Colon (tissue), 2 donors: ENCODE measurements around the gene COQ8A.

Experiments
- FAIRE-seq: peaks from 2 replicates; lab custom pipeline; 2012; peaks lifted over from hg19 to GRCh38; lab: Jason Lieb, UNC
- donor health status: control.
- donor health status: control.

COQ8A gene

DNA sequence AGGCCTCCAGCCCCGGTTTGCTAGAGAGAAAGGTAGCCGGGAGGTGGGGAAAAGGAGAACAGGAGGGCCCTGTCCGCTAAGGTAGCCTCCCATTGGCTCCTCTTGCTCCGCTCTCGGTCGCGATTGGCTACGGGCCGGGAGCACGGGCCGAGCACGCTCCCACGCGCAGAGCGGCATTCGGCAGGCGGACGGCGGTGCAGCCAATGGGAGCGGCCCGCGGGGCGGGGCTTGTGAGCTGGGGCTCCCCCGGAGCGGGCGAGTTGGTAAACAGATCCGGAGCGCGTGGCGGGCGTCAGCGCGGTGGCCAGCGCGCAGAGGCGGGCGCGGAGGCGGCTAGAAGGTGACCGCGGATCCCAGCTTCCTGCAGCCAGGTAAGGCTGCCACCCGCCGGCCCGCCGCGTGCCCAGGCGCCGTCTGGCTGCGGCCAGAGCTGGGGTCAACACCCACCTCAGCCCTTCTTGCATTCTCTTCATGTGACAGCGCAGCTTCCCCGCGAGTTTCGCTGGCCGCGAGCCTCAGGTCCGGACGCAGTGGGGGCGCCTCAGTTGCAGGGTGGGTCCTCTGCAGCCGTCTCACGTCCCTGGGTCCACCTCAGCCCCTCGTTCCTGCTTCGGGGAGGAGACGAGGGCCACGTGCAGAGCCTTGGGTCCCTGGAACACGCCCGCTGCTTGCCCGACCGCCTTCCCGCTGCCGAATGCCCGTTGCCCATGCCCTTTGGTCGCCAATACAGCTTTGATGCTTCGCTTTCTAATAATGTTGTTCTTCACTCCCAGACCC is at the start of gene COQ8A:
Gene COQ8A, plus strand, starts transcription at position 266 of the 777 bp plus-strand sequence. CDS start 21,092 bp downstream, outside the sequence.
- no peak for FAIRE-seq

GRCh38 chr1:226890331-226891108 is 49.6 kb upstream of the COQ8A start:
- no peak for FAIRE-seq

DNA sequence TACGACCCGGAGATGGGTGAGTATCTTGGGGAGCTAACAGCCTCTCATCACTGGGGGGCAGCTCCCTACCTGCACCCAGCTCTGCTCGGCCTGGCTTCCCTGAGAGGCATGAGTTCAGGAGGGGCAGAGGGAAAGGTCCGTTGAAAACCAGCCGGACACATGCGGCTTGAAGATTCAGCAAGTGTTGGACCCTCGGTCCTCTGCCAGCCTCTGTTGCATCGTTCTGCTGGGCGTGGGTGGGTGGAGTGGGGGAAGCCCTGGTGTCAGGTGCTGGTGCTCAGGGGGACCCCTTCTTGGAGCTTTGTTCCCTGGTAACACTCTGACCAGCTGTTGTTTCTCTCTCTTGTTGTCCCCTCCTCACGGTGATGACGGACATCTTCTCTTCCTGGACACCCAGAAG is 48.7 kb upstream of the COQ8A start:
- FAIRE-seq: no peak

DNA sequence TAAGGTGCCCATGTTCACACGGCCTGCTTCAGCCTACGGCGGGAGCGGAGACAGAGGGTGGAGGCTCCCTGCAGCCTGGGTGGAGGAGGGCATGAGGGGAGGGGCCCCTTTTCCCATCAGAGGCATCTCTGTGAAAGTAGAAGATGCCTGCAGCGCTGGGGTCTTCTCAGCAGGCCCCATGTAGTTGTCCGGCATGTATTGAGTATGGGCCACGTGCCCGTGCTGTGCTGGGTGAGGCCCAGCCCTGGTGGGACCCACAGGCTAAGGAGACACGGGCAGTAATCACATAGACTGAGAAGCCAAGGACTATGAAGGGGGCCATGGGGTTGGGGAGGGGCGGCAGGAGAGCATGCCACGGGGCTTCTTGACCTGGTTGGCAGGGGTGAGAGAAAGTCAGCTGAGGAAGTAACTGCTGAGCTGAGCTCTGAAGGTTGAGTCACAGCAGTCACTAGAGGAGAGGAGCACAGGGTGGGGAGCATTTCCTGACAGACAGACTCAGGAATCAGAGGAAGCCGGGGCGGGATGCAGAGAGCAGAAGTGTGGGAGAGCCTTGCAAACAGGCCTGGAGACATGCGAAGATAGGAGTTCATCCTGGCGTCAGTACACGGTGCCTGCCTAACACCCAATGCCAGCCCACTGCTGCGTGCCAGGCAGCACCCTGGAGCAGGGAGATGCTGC is 48.1 kb upstream of the COQ8A start:
- no peak for FAIRE-seq

GRCh38 chr1:226892524-226892875 is 47.6 kb upstream of the COQ8A start:
- FAIRE-seq: no peak

DNA sequence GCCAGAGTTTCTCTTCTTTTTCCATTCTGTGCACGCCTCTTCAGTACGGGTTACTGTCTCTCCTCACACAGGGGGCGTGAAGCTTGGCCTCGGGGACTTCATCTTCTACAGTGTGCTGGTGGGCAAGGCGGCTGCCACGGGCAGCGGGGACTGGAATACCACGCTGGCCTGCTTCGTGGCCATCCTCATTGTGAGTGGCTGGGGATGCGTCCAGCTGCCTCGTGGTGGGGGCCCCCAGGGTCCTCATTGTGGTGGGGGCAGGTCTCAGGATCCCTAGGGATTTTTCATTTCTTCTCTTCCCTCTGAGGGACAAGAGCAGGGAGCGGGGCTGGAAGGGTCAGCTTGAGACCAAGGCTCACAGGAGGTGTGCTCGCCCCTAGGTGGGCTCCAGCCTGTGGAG is 46.2 kb upstream of the COQ8A start:
- FAIRE-seq: no peak

DNA sequence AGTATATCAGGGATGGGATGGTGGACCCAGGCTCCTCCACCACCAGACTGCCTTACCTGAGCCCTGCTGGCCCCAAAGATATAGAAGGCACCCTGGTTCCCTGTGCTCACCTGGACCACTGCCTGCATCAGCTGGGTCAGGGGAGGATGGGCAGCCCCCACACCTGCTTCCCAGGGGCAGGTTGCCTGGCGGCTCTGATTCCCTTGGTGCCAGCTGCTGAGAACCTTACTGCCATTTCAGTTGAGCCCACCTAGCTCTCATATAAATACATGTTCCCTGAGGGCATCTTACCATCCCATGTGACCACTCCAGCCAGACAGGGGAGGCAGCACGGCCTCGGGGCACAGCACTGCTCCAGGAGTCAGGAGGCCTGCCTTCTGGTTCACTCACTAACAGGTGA is 45.3 kb upstream of the COQ8A start:
- no peak for FAIRE-seq

DNA sequence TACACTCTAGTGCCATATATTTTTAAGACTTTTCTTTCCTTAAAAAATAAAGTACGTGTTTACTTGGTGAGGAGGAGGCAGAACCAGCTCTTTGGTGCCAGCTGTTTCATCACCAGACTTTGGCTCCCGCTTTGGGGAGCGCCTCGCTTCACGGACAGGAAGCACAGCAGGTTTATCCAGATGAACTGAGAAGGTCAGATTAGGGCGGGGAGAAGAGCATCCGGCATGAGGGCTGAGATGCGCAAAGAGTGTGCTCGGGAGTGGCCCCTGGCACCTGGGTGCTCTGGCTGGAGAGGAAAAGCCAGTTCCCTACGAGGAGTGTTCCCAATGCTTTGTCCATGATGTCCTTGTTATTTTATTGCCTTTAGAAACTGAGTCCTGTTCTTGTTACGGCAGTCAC is 44.5 kb upstream of the COQ8A start:
- no peak for FAIRE-seq

DNA sequence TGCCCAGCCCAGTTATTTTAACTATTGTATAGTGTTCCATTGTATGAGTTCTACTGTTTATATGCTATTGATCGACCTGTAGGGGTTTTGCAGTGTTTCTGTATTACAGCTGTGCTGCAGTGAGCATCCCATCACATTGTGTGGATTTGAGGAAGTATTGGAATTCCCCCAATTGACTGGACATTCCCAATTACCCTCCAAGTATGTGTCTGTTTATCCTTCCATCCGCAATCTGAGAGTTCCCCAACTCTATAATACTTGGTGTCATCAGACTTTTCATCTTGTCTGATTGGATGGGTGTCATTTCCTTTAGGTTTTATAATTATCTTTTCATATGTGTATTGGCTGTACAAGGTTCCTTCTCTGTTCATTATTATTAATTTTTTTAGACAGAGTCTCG is 41.8 kb upstream of the COQ8A start:
- no peak for FAIRE-seq

GRCh38 chr1:226901421-226901820 is 38.7 kb upstream of the COQ8A start:
- FAIRE-seq: no peak

DNA sequence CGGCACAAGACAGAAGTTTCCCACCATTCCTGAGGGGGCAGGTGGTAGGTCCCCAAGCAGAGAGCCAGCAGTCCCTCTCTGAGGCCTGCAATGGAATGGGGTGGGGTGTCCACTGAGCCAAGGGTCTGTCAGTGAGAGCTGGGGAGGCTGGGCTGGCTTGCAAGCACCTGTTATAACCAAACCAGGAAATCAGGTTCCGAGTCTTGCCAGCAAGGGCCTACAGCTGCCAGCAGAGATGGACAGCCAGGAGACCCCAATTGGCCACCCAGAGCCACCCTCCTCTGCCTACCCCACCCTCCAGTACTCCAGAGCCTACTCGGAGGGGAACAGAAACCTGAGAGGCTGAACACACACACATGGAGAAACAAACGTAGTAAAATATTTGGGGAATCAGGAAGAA is 37.5 kb upstream of the COQ8A start:
- FAIRE-seq: no peak

DNA sequence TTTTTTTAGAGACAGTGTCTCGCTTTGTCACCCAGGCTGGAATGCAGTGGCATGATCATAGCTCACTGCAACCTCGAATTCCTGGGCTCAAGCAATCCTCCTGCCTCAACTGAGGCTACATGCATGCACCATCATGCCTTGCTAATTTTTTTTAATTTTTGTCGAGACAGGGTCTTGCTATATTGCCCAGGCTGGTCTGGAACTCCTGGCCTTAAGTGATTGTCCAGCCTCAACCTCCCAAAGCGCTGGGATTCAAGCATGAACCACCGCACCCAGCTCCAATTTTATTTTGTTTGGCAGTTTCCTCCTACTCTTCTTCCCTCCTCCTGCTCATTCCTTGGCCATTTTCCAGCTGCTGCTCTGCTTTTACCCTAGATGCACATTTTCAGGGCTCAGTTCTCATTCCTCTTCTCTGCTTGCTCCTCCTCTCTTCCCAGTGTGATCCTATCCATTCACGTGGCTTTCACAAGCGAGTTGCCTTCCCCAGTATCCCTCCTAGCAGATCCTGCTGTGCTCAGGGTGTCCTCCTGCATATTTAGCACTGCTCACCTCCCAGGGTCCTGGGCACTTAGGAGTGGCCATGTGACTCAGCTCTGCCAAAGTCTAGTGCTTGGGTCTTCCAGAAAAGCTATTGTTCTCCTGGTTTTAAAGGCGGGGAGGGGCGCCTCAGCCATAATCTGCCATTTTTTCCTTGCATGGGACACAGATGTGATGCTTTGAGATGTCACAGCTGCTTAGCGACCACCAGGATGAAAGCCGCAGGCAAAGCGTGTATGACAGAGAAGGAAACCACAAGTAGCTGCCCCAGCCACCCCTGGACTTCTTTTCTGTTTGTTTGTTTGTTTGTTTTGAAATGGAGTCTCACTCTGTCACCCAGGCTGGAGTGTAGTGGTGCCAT is 36.0 kb upstream of the COQ8A start:
- no peak for FAIRE-seq

- FAIRE-seq: no peak
These were observed 35.3 kb upstream of the COQ8A start for GRCh38 chr1:226904772-226905171.

GRCh38 chr1:226908419-226908818 is 31.7 kb upstream of the COQ8A start:
- FAIRE-seq: no peak

GRCh38 chr1:226908913-226909312 is 31.2 kb upstream of the COQ8A start:
- FAIRE-seq: no peak

DNA sequence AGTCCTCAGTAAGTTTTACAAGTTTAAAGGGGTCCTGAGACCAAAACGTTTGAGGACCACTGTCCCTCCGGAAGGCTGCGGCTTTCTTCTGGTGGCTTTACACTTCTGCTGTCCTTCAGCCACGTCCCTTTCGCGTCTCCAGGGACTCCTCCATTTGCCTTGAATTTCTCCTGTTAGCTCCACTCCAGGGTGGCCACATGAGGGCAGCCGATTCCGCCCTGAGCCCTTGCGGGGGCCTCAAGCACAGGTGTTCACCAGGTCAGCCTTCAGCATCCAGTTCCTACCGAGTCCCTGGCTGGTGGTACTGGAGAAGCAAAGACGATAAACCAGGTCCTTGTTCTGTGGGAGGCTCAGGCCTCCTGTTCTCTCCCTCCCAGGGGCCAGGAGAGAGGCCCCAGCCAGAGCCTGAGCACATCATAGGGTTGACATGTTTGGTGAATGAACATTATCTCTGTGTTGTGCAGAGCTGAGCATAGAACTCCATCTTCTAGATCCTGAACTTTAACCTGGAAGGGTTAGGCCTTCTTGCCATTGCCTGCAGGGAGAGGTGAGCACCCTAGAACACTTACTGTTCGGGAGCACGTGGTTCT is 27.4 kb upstream of the COQ8A start:
- no peak for FAIRE-seq

- FAIRE-seq: no peak
These were observed 24.5 kb upstream of the COQ8A start for GRCh38 chr1:226915672-226915995.

DNA sequence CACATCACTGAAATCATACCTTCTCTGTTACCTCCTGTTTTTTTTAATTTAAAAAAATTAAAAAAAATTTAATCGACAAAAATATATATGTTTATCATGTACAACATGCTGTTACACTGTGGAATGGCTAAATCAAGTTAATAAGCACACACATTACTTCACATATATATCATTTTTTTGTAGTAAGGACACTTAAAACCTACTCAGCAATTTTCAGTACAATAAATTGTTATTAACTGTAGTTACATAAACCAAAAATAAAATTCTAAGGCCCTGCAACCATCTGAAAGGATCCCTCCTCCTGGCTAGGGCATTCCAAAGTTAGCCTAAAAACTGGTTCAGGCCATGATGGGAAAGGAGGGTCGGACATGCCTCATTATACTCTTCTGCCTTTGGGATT is 23.6 kb upstream of the COQ8A start:
- no peak for FAIRE-seq

DNA sequence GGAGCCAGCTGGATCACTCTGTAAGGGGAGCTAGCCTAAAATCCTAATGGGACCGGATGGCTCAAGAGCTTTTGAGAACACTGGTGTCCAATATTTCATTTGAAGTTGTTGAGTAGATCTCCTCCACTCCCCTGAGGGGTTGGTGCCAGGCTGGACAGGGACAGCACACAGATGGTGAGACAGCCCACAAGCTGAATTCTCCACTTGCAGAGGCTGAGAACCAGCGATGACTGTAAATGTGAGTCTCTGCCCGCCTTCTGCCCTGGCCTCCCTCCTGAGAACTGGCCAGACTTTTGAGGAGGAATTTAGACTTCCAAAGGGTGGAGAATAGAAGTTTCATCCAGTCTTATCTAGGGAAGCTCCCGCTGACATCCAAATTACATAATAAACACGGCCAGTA is 20.5 kb upstream of the COQ8A start:
- FAIRE-seq: no peak

DNA sequence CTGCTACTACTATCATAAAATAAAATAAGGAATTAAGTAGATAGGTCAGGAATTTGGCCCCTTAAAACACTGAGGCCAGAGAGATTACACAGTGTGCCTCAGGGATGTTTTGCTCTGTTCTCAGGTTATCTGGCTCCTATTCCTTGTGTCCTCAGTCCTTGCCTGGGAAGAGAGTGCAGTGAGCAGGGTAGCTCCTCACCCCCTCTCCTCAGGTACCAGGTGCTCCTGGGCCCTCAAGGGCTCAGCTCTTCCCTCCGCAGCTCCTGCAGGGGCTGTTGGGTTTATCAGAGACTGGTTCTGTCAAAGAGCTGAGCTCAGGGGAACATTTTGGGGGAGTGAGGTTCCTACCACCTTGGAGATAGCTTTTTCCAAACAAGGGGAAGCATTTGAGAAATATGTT is 20.1 kb upstream of the COQ8A start:
- no peak for FAIRE-seq

- no peak for FAIRE-seq
These were observed 19.6 kb upstream of the COQ8A start for GRCh38 chr1:226920446-226920894.

- no peak for FAIRE-seq
These were observed 18.6 kb upstream of the COQ8A start for GRCh38 chr1:226921504-226921903.
